Thyroid gland (tissue), 4 donors: ENCODE measurements around the gene PARP6. TPM values are rescaled to one million over a fixed set of nuclear protein-coding genes. Genes with fewer than 3 reads are reported as not detected.

Experiments used
- DNase-seq, 2 donors: peaks; one replicate each; pipeline ENCODE4 v3.0.0-alpha.2; 2019
- H3K27ac ChIP-seq, 3 donors: fragments of 200-600 bp; sonication (generic); 1 replicate in 2 of 3; 2 replicates in 1 of 3; pipeline ENCODE4 v1.5.1; 2016 to 2019; ENCODE audit warnings: mild to moderate bottlenecking in 1 of 3, moderate library complexity in 1 of 3
- H3K27me3 ChIP-seq: fragments of 200-600 bp; sonication (generic); one replicate; pipeline ENCODE4 v1.5.1; 2019
- H3K36me3 ChIP-seq, 2 donors: fragments of 200-600 bp; sonication (generic); one replicate each; pipeline ENCODE4 v1.5.1; 2016 to 2019
- H3K4me1 ChIP-seq, 2 donors: fragments of 200-600 bp; sonication (generic); one replicate each; pipeline ENCODE4 v1.5.1; 2017 to 2019
- H3K4me3 ChIP-seq, 3 donors: fragments of 200-600 bp; sonication (generic); replicated peaks in 1 of 3; 1 replicate in 2 of 3; 2 replicates in 1 of 3; pipeline ENCODE4 v1.5.1; 2016; ENCODE audit warnings: mild to moderate bottlenecking in 1 of 3
- H3K9me3 ChIP-seq: fragments of 200-600 bp; sonication (generic); one replicate; pipeline ENCODE4 v1.5.1; 2017
- POLR2A ChIP-seq, 2 donors: fragments of 450-650 bp; IDR thresholded peaks; one replicate each; pipeline ENCODE4 v1.6.1; 2017; ENCODE audit warnings: antibody characterized with exemption in 2 of 2, mild to moderate bottlenecking in 2 of 2, moderate library complexity in 1 of 2
- WGBS, 2 donors: methylation state at CpG; one replicate each; pipeline ENCODE4 v1.1.5; 2017; 5-methylcytosine and 5-hydroxymethylcytosine counted together
- intact Hi-C: fragments of 100-400 bp; cut with DNase I; formaldehyde crosslinking; loops from one replicate; pipeline ENCODE4 v1.15.1; 2023
- total RNA-seq, 4 donors: library from RNA; depleted of rRNA; stranded (reverse); fragments of >200 nt; gene quantifications; one replicate each; pipeline ENCODE4 v1.2.3, GENCODE V29; 2016
- TF ChIP-seq, protein P1 (sequence below), 6 experiments: fragments of 200-600 bp in 3 of 6; fragments of 450-650 bp in 3 of 6; sonication (generic) in 3 of 6; IDR thresholded peaks; one replicate each; pipeline ENCODE4 v1.5.1; 2016 to 2019; ENCODE audit warnings: antibody characterized with exemption in 6 of 6, mild to moderate bottlenecking in 2 of 6, inconsistent platforms in 1 of 6, moderate library complexity in 1 of 6

PARP6 gene
- total RNA-seq, 4 donors from 2014 or later: 54.2 to 98.0 (median 70.4) TPM

DNA sequence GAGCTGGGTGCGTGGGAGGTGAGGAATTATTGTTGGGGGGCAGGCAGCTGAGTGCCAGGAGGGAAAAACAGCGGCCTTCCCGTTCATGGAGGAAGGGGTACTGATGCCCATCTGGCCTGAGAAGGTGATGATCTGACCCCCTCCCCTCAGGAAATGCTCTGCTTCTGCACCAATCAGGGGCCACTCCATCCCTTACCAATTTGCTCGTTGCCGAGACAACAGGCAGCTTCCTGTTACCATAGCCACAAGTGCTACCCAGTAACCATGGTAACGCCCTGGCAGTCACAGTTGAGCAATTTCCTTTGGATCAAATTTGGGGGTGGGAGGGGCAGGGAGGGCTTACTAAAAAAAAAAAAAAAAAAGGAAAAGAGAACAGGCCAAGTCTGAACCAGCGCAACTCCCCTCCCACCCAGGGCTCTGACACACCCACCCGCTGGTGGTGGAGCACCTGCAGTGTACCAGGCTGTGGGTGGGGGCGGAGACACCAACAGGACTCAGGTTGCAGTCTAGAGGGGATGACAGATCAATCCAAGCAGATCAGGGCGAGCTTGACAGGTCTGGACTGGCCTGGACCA lies 33.9 kb upstream of the PARP6 start:
- no peak for TF ChIP-seq POLR2A (IDR thresholded peaks at IDR 0.05)
- TF ChIP-seq, protein P1, sequence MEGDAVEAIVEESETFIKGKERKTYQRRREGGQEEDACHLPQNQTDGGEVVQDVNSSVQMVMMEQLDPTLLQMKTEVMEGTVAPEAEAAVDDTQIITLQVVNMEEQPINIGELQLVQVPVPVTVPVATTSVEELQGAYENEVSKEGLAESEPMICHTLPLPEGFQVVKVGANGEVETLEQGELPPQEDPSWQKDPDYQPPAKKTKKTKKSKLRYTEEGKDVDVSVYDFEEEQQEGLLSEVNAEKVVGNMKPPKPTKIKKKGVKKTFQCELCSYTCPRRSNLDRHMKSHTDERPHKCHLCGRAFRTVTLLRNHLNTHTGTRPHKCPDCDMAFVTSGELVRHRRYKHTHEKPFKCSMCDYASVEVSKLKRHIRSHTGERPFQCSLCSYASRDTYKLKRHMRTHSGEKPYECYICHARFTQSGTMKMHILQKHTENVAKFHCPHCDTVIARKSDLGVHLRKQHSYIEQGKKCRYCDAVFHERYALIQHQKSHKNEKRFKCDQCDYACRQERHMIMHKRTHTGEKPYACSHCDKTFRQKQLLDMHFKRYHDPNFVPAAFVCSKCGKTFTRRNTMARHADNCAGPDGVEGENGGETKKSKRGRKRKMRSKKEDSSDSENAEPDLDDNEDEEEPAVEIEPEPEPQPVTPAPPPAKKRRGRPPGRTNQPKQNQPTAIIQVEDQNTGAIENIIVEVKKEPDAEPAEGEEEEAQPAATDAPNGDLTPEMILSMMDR (IDR thresholded peaks at IDR 0.05): no peak
- DNase-seq: no peak
- Histone ChIP-seq H3K4me3 (no peak overlapping the region), H3K27me3 (no peaks in the 10 kb centered on the region), H3K27ac (no peak overlapping the region), H3K4me1 (no peaks in the 10 kb centered on the region), H3K36me3 (no peaks in the 10 kb centered on the region), H3K9me3 (no peaks in the 10 kb centered on the region)
- intact Hi-C loops: no loop called here
- 57 to 62% methylated on average over 10 of the region's 10 CpGs for WGBS, 2 donors

DNA sequence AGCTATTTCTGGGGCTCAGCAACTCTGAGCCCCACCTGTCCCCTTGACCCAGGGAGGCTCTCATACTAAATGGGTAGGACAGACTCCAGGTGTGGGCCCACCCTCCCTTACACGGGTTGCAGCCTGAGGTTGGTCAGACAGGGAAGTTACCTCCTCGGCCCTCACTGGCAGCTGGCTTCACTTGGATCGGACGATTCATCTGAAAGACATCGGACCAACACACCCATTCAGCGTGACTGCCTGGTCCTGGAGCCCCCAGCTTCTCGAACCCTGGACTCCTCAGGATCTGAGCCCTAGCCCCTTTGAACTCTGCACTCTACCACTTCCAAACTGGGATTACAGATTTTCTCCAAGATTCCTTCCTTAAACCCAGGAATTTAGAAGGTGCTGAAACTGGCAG lies 32.2 kb upstream of the PARP6 start:
- Histone ChIP-seq H3K9me3 (no peaks in the 10 kb centered on the region), H3K27me3 (no peaks in the 10 kb centered on the region), H3K4me3 (no peak overlapping the region), H3K36me3 (no peaks in the 10 kb centered on the region), H3K4me1 (no peaks in the 10 kb centered on the region), H3K27ac (no peak overlapping the region)
- DNase-seq: no peak
- WGBS, 2 donors: 82 to 92% methylated on average over 5 to 7 of the region's 7 CpGs
- intact Hi-C loops: no loop called here
- no peak for TF ChIP-seq POLR2A (IDR thresholded peaks at IDR 0.05)
- TF ChIP-seq, protein P1 (IDR thresholded peaks at IDR 0.05): no peak

GRCh38 chr15:72302955-72303354 lies 30.6 kb upstream of the PARP6 start:
- DNase-seq: no peak
- H3K4me3 ChIP-seq: no peak overlapping the region
- no peak for TF ChIP-seq POLR2A (IDR thresholded peaks at IDR 0.05)
- TF ChIP-seq, protein P1 (IDR thresholded peaks at IDR 0.05): no peak
- intact Hi-C loops: no loop called here
- H3K9me3 ChIP-seq: no peaks in the 10 kb centered on the region
- no peaks in the 10 kb centered on the region for H3K27me3 ChIP-seq
- no peak overlapping the region for H3K27ac ChIP-seq
- WGBS, 2 donors: 52 to 59% methylated on average over 1 of the region's 1 CpG
- no peaks in the 10 kb centered on the region for H3K36me3 ChIP-seq
- H3K4me1 ChIP-seq: no peaks in the 10 kb centered on the region

- Histone ChIP-seq H3K4me1 (no peaks in the 10 kb centered on the region), H3K9me3 (no peaks in the 10 kb centered on the region), H3K36me3 (no peaks in the 10 kb centered on the region), H3K4me3 (no peak overlapping the region), H3K27ac (no peak overlapping the region), H3K27me3 (no peaks in the 10 kb centered on the region)
- 85 to 92% methylated on average over 10 to 17 of the region's 52 CpGs for WGBS, 2 donors
- intact Hi-C loops: no loop called here
- TF ChIP-seq, protein P1 (IDR thresholded peaks at IDR 0.05): no peak
- no peak for TF ChIP-seq POLR2A (IDR thresholded peaks at IDR 0.05)
- DNase-seq: no peak
Observed at GRCh38 chr15:72289597-72290325, 17.4 kb upstream of the PARP6 start.
